Dedifferentiated amniotic fluid mesenchymal stem cell (primary cell): ENCODE measurements around the gene RNASEH2A.
A peak's percentile ranks its signal among the peaks of the same experiment; 100 is the strongest.

Experiments
- DNase-seq: peaks from one replicate; pipeline ENCODE4 v3.0.0-alpha.2; 2016; ENCODE audit errors: extremely low spot score

The RNASEH2A gene

DNA sequence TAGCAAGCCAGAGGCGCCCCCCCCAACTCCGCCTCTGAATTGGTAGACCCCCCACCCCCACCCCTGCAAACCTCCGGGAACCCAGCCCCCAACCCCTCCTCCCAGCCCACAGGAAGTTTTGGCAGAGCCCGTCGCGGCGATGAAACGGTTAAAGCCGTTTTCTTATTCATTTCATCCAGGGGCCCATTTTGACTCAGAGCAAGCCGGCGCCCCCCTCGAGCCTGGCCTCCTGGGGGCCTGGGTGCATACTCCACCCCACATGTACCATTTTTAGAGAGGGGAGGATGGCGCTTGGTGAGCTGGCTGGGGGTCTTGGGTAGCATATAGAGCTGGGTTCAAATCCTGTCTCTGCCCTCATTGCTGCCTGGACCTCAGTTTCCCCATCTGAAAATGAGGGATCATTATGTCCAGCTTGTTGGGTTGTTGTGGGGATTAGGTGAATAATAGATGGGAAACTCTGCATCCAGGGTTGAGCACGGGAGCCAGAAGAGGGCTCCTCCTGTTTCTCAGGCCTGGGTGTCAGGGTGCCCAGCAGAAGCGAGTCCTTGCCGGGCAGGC is 23.0 kb upstream of the RNASEH2A start:
- no peak for DNase-seq

DNA sequence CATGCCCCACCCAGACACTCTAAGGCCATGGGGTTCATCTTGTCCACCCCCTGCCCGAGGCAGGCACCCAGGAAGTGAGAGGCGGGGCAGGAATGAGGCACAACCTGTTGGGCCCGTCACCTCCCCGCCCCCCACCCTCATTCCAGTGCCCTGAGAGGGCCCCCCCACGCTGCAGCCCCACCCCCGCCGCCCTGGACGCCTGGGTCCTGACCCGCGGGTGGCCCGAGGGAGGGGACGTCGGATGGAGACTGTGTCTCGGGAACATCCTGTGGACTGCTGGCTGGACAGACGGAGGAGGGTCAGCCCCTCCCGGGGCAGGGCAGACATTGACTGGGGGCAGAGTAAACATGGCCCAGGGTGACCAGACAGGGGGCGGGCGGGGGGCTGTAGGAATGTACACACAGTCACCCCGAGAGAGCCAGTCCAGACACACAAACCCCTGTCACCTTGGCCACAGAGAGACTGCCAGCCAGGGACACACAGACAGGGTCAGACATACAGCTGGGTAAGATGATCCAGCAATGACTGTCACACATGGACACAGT is 22.5 kb upstream of the RNASEH2A start:
- DNase-seq = no peak

DNA sequence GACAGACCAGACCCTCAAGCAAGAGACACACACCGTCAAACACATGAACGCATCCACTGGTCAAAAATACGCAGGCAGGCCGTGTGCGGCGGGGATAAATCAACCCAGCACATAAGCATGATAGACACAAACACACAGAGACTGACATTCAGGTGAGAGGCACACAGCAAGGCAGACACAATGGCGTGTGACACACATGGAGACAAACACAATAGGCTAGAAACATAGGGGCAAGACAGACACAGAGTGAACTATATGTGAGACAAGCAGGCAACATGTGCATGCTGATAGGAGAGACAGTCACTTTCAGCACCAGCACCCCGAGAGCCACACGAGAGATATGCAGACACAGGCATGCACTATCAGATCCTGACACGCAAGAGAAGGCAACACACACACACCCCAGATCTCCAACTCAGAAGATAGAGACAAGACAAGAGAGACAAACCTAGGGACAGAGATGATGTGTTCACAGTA is 22.0 kb upstream of the RNASEH2A start:
- no peak for DNase-seq

DNA sequence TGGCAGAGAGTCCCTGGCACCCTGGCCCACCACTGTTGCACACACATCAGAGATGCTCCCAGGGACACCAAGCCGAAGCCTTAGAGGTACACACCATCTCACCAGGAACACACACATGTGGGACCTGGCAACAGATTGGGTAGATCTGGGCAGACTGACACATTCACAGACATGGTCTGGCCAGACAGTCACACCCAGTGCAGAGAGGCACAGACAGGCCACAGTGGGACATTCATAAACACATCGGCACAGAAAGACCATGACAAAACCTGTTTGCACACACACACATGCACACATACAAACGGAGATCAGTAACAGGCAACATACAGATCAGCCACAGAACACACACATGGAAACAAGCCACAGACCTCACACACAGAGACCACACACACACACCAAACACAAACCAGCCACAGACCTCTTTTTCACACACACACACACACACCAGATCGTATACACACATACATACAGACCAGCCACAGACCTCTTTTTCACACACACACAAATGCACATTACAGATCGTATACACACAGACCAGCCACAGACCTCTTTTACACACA is 21.4 kb upstream of the RNASEH2A start:
- DNase-seq = no peak

DNA sequence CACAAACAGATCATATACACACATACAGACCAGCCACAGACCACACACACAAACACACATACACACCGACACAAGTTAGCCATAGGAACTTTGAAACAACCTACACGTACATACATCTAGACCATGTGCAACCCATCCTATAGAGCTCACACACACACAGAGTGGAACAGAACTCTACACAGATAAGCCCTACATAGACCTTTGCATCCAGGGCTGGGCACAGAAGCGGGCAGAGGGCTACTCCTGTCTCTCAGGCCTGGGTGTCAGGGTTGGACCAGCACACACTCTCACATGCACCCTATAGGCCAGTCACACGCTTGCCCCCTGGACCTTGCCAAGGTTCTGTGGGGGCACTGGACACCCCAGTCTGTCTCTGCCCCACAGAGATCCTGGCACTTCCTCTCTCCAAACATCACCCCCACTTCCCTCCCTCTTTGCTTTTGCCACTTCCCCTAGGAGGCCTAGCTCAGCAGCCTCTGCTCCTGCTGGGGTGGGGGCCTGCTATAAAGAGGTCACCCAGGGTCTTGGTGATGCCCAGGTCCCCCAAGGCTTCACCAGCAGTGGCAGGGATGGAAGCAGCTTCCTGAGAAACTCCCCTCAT is 20.9 kb upstream of the RNASEH2A start:
- no peak for DNase-seq

DNA sequence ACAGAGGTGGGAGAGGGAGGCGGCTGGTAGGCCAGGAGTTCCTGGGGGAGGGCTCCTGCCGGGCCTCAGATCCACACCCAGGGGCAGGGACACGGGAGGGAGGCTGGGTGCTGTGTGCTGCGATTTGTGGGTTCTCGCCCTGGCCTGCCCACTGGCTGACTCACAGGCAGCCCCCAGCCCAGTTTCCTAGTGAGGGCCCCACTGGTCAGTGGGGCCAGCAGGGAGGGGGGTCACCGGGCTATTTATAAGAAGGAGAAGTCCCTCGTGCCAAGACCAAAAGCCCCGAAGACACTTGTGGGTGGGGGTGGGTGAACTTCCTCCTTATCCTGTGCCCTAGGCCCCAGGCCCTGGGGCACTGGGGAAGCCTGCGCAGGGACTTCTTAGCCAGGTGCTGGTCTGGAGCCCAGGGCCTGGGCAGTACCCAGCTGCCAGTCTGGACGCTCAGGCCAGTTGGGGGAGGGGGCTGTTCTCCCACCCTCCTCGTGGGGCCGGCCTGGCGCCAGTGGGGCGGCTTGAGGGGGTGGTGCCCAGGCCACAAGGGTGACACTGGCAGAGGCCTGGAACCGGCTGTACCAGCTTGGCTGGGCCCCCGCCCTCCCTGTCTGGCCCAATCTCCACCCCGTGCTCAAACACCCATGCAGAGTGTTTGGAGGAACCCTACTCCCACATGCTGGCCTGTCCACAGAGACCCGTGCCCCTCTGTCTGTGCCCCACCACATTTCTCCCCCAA is 20.1 kb upstream of the RNASEH2A start:
- no peak for DNase-seq

DNA sequence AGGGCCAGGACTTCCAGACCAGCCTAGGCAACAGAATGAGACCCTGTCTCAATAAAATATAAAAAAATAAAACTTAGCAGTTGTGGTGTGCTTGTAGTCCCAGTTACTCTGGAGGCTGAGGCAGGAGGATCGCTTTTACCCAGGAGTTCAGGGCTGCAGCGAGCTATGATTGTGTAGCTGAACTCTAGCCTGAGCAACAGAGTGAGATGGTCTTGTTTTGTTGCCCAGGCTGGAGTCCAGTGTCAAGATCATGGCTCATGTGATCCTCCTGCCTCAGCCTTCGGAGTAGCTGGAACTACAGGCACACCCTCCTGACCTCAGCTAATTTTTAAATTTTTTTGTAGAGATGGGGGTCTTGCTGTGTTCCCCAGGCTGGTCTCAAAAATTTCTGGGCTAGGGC is 19.4 kb upstream of the RNASEH2A start:
- DNase-seq = no peak

DNA sequence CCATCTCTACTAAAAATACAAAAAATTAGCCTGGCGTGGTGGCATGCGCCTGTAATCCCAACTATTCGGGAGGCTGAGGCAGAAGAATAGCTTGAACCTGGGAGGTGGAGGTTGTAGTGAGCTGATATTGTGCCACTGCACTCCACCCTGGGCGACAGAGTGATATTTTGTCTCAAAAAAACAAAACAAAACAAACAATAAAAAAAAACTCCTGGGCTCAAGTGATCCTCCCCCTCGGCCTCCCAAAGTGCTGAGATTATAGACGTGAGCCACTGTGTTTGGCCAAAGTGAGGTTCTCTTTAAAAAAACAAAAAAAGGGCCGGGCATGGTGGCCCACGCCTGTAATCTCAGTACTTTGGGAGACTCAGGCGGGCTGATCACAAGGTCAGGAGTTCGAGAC is 18.9 kb upstream of the RNASEH2A start:
- no peak for DNase-seq

DNA sequence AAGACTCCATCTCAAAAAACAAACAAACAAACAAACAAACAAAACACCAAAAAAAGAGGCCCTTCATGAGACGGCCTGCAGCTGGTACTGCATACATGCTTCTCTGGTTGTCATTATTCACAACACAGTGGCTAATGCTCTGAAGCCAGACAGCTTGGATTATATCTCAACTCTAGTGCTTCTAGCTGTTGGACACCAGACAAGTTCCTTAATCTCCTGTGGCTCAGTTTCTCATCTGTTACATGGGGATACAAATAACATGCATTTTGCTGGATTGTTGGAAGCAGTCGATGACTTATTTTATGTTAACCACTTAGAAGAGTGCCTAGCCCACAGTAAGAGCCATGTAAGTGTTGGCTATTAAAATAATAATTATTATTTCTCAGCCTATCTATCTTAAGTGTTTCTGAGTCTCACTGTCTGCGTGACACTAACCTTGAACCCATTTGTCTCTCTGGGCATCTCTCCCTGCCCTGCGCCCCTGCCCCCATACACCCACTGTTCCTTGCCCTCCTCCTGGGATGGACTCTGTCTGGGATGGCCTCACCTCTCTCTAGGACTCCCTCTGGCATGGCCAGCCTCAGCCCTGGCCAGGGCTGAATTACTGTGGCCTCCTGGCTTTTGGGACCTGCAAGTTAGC is 18.2 kb upstream of the RNASEH2A start:
- DNase-seq = no peak

DNA sequence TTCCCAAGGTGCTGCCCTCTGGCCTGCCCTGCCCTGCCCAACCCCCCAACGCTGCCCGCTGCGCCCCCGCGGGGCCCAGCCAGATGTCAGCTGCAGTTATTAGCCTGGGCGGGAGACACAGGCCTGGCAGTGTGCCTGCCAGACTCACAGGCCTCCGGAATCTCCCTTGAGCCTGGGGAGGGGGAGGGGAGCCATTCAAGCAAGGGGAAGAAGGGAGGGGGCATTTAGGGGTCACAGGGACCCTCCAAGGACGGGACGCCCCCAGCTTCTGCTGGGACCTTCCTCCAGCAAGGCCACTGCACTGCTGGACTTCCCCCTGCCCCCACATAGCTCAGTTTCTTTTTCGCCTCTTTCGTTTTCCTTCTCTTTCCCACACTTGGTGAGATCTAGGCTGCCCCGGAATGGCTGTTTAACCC is 17.7 kb upstream of the RNASEH2A start:
- DNase-seq = no peak

DNA sequence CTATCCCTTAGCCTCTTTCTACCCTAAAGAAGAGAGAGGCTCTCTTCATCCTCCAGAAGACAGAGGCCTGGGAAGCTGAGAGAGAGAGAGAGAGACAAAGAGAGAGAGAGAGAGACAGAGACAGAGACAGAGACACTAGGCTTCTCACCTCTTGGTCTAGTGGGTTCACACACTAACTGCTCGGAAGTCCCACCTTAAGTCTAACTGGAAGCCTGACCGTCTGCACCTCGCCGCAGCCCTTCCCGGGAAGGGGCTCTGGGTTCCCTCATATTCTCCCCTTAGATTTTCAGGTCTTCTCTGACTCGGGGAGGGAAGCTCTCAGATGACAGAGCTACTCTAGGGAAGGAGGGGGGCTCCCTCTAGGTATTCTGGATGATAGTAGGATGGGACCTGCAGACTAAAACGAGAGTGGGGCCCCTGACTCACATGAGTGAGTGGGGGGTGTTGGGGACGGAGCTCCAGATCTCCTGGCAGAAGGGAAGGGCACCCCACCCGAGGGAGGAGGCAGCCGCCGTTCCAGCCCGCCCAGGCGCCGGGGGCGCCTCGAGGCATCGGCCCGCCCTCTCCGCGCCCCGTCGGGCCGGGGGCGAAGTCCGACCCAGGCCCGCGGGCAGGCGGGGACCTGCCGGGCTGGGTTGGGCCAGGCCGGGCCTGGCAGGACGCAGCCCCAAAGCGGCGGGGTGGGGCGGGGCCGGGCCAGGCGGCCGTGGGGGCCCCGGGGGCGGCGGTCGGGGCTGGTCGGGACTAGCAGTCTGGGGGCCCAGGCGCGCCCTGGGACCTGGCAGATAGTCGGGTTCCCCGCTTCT is 17.1 kb upstream of the RNASEH2A start:
- DNase-seq = no peak

DNA sequence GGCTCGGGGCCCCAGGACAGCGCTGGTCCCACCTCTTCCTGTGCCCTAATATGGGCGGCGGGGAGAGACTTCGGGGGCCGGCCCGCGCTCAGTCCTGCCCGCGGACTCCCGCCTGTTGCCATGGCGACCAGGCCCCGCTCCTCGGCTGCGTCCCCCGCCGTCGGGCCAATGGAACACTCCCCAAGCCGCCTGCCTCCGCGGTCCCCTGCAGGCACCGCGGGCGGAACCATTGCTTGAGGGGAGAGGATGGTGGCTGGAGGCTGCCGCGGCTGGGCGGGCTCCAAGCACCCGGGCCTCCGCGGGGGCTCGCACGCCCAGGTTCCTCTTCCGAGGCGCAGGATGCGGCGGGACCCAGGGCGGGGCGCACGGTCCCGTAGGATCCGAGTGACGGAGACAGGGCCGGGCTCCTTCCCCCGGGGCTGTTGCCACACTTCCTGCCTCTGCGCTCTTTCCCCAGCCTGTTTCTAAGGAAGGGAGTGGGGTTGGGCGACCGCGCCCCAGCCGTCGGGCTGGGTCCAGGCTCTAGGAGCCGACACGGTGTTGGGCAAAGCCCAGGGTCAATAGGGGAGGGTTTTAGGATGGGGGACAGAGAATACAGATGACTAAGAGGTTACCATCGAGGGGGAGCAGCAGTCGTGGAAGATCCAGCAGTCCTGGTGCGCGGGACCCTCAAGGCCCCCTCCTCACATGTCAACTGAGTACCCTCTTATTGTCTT is 16.3 kb upstream of the RNASEH2A start:
- peak; percentile 88 for DNase-seq

DNA sequence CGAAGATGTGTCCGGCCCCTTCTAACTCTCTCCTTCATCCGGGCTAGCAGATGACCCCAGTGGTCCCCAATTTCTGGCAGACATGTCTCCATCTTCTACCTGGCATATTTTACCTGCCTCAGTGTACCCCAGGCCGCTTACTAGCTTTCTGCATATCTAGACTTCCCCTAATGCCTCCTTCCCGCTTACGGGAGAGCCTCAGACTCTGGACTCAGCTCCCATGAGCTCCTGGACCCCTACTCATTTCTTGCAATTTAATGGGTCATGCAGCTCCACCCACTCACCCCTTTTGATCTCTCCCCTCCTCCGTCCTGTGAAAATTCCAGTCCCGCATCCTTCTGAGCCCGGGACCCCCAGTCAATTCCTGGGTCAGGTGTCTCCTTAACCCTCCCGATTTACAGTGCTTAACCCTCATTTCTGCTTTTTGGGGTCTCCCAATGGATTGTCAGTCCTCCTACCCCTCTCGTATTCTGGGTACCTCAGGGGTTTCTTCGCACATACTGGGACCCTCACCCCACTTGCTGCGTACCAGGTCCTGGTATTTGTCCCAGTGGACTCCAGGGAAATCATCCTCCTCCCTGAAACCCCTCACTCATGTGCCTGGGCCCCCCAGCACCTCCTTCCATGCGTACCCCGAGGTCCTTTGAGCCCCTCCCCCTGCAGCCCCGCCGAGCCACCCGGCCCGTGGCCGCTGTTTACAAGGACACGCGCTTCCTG is 15.6 kb upstream of the RNASEH2A start:
- DNase-seq = no peak

DNA sequence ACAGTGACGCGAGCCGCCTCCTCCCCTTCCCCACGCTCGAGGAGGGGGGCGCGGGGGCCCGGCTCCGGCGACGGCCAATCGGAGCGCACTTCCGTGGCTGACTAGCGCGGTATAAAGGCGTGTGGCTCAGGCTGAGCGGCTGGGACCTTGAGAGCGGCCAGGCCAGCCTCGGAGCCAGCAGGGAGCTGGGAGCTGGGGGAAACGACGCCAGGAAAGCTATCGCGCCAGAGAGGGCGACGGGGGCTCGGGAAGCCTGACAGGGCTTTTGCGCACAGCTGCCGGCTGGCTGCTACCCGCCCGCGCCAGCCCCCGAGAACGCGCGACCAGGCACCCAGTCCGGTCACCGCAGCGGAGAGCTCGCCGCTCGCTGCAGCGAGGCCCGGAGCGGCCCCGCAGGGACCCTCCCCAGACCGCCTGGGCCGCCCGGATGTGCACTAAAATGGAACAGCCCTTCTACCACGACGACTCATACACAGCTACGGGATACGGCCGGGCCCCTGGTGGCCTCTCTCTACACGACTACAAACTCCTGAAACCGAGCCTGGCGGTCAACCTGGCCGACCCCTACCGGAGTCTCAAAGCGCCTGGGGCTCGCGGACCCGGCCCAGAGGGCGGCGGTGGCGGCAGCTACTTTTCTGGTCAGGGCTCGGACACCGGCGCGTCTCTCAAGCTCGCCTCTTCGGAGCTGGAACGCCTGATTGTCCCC is 14.9 kb upstream of the RNASEH2A start, which contains the start of gene JUNB:
JUNB (plus strand) TSS at position 142 of the 706 bp plus-strand sequence; CDS start at position 428, 286 bp downstream.
- peak; percentile 95 for DNase-seq

DNA sequence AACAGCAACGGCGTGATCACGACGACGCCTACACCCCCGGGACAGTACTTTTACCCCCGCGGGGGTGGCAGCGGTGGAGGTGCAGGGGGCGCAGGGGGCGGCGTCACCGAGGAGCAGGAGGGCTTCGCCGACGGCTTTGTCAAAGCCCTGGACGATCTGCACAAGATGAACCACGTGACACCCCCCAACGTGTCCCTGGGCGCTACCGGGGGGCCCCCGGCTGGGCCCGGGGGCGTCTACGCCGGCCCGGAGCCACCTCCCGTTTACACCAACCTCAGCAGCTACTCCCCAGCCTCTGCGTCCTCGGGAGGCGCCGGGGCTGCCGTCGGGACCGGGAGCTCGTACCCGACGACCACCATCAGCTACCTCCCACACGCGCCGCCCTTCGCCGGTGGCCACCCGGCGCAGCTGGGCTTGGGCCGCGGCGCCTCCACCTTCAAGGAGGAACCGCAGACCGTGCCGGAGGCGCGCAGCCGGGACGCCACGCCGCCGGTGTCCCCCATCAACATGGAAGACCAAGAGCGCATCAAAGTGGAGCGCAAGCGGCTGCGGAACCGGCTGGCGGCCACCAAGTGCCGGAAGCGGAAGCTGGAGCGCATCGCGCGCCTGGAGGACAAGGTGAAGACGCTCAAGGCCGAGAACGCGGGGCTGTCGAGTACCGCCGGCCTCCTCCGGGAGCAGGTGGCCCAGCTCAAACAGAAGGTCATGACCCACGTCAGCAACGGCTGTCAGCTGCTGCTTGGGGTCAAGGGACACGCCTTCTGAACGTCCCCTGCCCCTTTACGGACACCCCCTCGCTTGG is 14.1 kb upstream of the RNASEH2A start:
- no peak for DNase-seq

DNA sequence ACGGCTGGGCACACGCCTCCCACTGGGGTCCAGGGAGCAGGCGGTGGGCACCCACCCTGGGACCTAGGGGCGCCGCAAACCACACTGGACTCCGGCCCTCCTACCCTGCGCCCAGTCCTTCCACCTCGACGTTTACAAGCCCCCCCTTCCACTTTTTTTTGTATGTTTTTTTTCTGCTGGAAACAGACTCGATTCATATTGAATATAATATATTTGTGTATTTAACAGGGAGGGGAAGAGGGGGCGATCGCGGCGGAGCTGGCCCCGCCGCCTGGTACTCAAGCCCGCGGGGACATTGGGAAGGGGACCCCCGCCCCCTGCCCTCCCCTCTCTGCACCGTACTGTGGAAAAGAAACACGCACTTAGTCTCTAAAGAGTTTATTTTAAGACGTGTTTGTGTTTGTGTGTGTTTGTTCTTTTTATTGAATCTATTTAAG is 13.5 kb upstream of the RNASEH2A start:
- DNase-seq = no peak

DNA sequence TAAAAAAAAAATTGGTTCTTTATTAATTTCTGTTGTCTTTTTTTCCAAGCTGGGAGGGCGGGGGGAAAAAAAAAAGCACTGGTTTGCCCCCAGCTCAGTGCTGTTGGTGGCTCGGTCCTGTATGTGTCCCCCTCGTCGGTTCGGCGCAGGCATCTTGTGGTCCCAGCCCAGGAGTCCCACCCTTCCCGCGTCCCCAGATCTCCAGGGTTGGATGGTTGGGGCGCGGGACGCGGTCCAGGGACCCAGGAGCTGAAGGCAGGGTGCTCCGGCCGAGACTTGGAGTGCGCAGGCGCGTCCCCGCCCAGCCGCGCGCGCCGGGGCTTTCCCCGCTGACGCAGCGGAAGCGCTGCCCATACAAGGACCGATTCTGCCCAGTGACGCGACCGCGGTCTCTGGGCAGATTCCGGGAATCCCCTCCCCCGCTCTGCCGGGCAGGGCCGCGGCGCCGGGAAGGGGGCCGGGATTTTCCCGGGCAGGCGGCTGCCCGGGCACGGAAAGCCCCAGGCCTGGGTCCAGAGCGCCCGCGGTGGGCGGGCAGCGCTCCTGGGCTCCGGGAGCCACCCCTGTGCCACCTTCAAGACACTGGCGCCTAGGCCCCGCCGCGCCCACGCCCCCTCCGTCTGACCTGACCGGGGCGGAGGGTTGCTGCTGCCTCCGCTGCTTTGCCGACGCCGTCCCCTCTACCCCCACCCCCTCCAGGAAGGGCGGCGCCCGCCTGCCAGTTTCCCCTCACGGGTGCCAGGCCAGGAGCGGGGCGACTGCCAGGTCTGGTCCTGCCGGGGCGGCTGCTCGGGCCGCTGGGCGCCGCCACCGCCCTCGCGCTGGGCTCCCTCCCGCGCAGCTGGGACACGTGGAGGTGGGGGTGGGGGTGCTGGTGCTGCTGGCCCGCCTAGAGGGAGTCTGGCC is 12.8 kb upstream of the RNASEH2A start:
- DNase-seq = peak; percentile 89
